Medulla oblongata (tissue), 1 donor: Measurements from ENCODE around the gene KIF21A.
"Not testable (repeated sequence)": the region's sequence is repeated elsewhere in the genome, so short reads cannot be mapped to it uniquely, and the experiment has no call there.

ENCODE experiments used
- DNase-seq: peaks from one replicate; pipeline ENCODE4 v3.0.0-alpha.2; 2015; ENCODE audit errors: extremely low spot score

KIF21A gene

GRCh38 chr12:39443081-39443928 is at the start of gene KIF21A:
Gene KIF21A (minus strand): TSS chr12:39443120. CDS start chr12:39442970, 150 bp downstream.
- DNase-seq = peak; percentile 92

- DNase-seq = no peak
These were observed 47.8 kb upstream of the KIF21A start for GRCh38 chr12:39490500-39491282.

- no peak for DNase-seq
These were observed 40.7 kb upstream of the KIF21A start for GRCh38 chr12:39483597-39483996.

GRCh38 chr12:39483042-39483441 is 40.1 kb upstream of the KIF21A start:
- DNase-seq = no peak

GRCh38 chr12:39476894-39477293 is 34.0 kb upstream of the KIF21A start:
- DNase-seq = no peak

- DNase-seq = no peak
These were observed 33.2 kb upstream of the KIF21A start for GRCh38 chr12:39476121-39476520.

- DNase-seq = not testable (repeated sequence)
These were observed 32.2 kb upstream of the KIF21A start for GRCh38 chr12:39475136-39475535.

GRCh38 chr12:39467432-39467870 is 24.5 kb upstream of the KIF21A start:
- DNase-seq = no peak

- DNase-seq = no peak
These were observed 22.2 kb upstream of the KIF21A start for GRCh38 chr12:39464976-39465695.

- no peak for DNase-seq
These were observed 18.1 kb upstream of the KIF21A start for GRCh38 chr12:39461059-39461458.

- no peak for DNase-seq
These were observed 16.1 kb upstream of the KIF21A start for GRCh38 chr12:39459027-39459434.

GRCh38 chr12:39451977-39452376 is 9.1 kb upstream of the KIF21A start:
- DNase-seq = peak; percentile 68

GRCh38 chr12:39448038-39448437 is 5.1 kb upstream of the KIF21A start:
- DNase-seq = no peak

- peak; percentile 76 for DNase-seq
These were observed 949 bp upstream of the KIF21A start for GRCh38 chr12:39443929-39444209.

- no peak for DNase-seq
These were observed 164 bp downstream of the KIF21A start for GRCh38 chr12:39442831-39443080.

- peak; percentile 66 for DNase-seq
These were observed 723 bp downstream of the KIF21A start for GRCh38 chr12:39441963-39442830.

- DNase-seq = peak; percentile 53
These were observed 1.5 kb downstream of the KIF21A start for GRCh38 chr12:39441189-39441962.

- DNase-seq = peak; percentile 24
These were observed 2.1 kb downstream of the KIF21A start for GRCh38 chr12:39440781-39441180.

- peak; percentile 30 for DNase-seq
These were observed 2.8 kb downstream of the KIF21A start for GRCh38 chr12:39440101-39440500.

GRCh38 chr12:39435531-39435930 is 7.4 kb downstream of the KIF21A start:
- no peak for DNase-seq

- DNase-seq = no peak
These were observed 11.1 kb downstream of the KIF21A start for GRCh38 chr12:39431797-39432196.
